Astrocyte (in vitro differentiated cells and primary cell): ENCODE results near the gene RASD1.

Experiments
- EZH2 ChIP-seq: IDR thresholded peaks from 2 replicates; pipeline ENCODE4 v1.6.1; 2012; ENCODE audit warnings: mild to moderate bottlenecking, low read length, inconsistent platforms; ENCODE audit not compliant: insufficient read depth
- TF ChIP-seq, protein P1 (sequence below): IDR thresholded peaks from 2 replicates; pipeline ENCODE4 v1.5.1; 2011; ENCODE audit warnings: low read depth, mild to moderate bottlenecking, inconsistent platforms, low read length, moderate library complexity; ENCODE audit not compliant: insufficient read depth

DNA sequence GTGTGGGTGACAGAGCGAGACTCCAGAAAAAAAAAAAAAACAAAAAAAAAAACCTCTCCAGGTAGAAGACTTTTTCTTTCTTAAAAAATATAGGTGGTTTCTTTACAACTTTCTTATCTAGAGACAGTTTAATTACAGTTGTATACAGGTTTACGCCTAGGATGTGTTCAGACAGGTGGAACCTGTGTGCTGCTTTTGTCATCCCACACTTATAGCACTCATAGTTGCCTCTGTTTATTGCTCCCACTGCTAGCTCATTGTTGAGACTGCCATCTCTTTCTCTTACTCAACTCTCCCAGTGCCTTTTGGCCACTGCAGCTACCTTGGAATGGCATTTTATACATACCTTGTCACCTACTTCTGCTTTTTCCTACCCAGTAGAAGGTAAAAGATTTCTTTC, 38.5 kb downstream of the RASD1 start:
- TF ChIP-seq, protein P1, sequence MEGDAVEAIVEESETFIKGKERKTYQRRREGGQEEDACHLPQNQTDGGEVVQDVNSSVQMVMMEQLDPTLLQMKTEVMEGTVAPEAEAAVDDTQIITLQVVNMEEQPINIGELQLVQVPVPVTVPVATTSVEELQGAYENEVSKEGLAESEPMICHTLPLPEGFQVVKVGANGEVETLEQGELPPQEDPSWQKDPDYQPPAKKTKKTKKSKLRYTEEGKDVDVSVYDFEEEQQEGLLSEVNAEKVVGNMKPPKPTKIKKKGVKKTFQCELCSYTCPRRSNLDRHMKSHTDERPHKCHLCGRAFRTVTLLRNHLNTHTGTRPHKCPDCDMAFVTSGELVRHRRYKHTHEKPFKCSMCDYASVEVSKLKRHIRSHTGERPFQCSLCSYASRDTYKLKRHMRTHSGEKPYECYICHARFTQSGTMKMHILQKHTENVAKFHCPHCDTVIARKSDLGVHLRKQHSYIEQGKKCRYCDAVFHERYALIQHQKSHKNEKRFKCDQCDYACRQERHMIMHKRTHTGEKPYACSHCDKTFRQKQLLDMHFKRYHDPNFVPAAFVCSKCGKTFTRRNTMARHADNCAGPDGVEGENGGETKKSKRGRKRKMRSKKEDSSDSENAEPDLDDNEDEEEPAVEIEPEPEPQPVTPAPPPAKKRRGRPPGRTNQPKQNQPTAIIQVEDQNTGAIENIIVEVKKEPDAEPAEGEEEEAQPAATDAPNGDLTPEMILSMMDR = no peak
- TF ChIP-seq EZH2 = no peak
